ENCODE data around the gene MOB1B.

The MOB1B gene

GRCh38 chr4:70948665-70949260, 46.6 kb downstream of the MOB1B start:
- TF ChIP-seq CTCF (IDR thresholded peaks at IDR 0.05; ENCODE audit: borderline replicate concordance, insufficient read depth, low read depth, low read length) = 0 out of 2 replicates have a peak, but pooled peaks have one; percentile 9
- H3K4me3 ChIP-seq (ENCODE audit: low read depth, low read length) = no peak overlapping the region

- no peak for TF ChIP-seq CTCF (IDR thresholded peaks at IDR 0.05; ENCODE audit: borderline replicate concordance, insufficient read depth, low read depth, low read length)
- no peak overlapping the region for H3K4me3 ChIP-seq (ENCODE audit: low read depth, low read length)
These were observed 51.9 kb downstream of the MOB1B start for GRCh38 chr4:70954032-70954431.

GRCh38 chr4:70956549-70957210, 54.5 kb downstream of the MOB1B start:
- H3K4me3 ChIP-seq (ENCODE audit: low read depth, low read length) = no peak overlapping the region
- no peak for TF ChIP-seq CTCF (IDR thresholded peaks at IDR 0.05; ENCODE audit: borderline replicate concordance, insufficient read depth, low read depth, low read length)

- H3K4me3 ChIP-seq (ENCODE audit: low read depth, low read length) = no peak overlapping the region
- no peak for TF ChIP-seq CTCF (IDR thresholded peaks at IDR 0.05; ENCODE audit: borderline replicate concordance, insufficient read depth, low read depth, low read length)
These were observed 56.5 kb downstream of the MOB1B start for GRCh38 chr4:70958681-70959080.

- H3K4me3 ChIP-seq (ENCODE audit: low read depth, low read length) = no peak overlapping the region
- TF ChIP-seq CTCF (IDR thresholded peaks at IDR 0.05; ENCODE audit: borderline replicate concordance, insufficient read depth, low read depth, low read length) = no peak
These were observed 66.9 kb downstream of the MOB1B start for GRCh38 chr4:70969076-70969475.

GRCh38 chr4:70976252-70976651, 74.1 kb downstream of the MOB1B start:
- H3K4me3 ChIP-seq (ENCODE audit: low read depth, low read length) = no peak overlapping the region
- no peak for TF ChIP-seq CTCF (IDR thresholded peaks at IDR 0.05; ENCODE audit: borderline replicate concordance, insufficient read depth, low read depth, low read length)

GRCh38 chr4:70979445-70980008, 77.4 kb downstream of the MOB1B start:
- no peak for TF ChIP-seq CTCF (IDR thresholded peaks at IDR 0.05; ENCODE audit: borderline replicate concordance, insufficient read depth, low read depth, low read length)
- H3K4me3 ChIP-seq (ENCODE audit: low read depth, low read length) = no peak overlapping the region
